ENCODE measurements around the gene IRF5.

The IRF5 gene

DNA sequence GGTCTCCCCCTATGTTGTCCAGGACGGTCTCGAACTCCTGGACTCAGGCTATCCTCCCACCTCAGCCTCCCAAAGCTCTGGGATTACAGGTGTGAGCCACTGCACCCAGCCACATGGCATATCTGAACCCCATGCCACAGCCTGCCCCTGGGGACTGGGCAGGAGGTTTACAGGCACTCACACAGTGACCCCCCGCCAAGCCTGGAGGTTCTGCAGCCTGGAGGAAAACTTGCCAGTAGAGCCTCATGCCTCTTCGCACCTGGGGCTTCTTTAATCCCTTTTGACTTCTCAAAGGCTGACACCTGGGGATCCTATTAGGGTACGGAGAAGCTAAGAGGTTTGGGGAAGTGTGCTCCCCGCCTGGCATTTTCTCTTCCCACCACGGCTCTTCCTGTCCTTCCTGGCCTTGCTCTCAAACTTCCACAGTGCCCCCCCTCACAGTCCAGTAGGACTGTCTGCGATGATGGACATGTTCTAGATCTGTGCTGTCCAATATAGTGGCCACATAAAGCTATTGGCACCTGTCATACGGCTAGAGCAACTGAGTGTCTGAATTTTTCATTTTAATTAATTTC lies 15.8 kb upstream of the IRF5 start:
- intact Hi-C loops (cut with DNase I; ENCODE audit: low total_unique reads), result no loop called here

DNA sequence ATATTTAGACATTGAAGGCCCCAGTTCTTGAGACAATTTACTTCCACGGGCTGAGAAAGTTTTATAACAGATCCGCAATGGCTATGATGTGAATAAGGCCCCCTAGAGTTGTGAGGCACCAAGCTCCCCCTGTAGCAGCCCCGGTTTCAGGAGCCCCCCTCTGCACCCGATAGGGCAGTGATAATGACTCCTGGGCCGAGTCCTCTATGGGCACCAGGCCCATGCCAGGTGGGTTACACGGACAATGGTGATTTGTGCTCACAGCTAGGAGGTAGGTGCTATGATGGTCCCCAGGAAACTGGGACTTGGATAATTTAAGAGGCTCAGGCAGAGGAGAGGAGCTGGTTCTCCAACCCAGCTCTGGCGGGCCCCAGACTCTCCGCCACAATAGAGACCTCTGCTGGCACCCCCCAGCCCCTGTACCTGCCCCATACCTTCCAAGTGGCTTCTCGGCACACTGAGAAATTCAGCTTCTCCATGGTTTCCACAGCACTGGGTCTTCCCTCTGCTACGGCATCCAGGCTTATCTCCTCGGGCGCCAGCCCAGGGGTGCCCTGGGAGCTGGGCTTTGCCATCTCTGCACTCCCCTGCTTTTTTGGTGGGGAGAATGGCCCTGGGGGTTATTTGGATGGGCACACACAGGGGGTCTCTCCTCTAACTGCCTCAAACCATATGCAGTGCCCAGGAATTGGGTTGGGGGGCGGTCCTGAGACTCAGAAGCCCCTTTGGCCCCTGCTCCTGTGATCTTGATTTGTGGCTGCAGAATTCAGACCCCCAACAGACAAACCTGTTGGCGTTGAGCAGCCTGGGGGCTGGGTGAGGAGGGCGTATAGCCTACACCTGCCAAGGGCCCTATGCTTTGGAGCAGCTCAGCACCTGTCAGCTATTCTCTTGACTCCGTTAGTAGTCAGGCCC lies 15.0 kb upstream of the IRF5 start:
- no peaks in the 10 kb centered on the region for H3K4me1 ChIP-seq
- no peak overlapping the region for H3K27ac ChIP-seq
- peak in 1 of 2 donors; percentile 48 for DNase-seq
- peaks cover 0 to 41% of the 10 kb centered on the region in 2 donors for H3K27me3 ChIP-seq
- intact Hi-C loops (cut with DNase I; ENCODE audit: low total_unique reads), result no loop called here
- no peaks in the 10 kb centered on the region for H3K36me3 ChIP-seq
- TF ChIP-seq, protein P1, sequence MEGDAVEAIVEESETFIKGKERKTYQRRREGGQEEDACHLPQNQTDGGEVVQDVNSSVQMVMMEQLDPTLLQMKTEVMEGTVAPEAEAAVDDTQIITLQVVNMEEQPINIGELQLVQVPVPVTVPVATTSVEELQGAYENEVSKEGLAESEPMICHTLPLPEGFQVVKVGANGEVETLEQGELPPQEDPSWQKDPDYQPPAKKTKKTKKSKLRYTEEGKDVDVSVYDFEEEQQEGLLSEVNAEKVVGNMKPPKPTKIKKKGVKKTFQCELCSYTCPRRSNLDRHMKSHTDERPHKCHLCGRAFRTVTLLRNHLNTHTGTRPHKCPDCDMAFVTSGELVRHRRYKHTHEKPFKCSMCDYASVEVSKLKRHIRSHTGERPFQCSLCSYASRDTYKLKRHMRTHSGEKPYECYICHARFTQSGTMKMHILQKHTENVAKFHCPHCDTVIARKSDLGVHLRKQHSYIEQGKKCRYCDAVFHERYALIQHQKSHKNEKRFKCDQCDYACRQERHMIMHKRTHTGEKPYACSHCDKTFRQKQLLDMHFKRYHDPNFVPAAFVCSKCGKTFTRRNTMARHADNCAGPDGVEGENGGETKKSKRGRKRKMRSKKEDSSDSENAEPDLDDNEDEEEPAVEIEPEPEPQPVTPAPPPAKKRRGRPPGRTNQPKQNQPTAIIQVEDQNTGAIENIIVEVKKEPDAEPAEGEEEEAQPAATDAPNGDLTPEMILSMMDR (IDR thresholded peaks at IDR 0.05), result no peak
- H3K4me3 ChIP-seq, result no peak overlapping the region
- H3K9me3 ChIP-seq, result no peaks in the 10 kb centered on the region

More for the DNA sequence above, 15.8 kb upstream of the IRF5 start:
- TF ChIP-seq, protein P1 (IDR thresholded peaks at IDR 0.05), result no peak
- peak in 1 of 2 donors; percentile 35 for DNase-seq
- Histone ChIP-seq H3K9me3 (no peaks in the 10 kb centered on the region), H3K36me3 (no peaks in the 10 kb centered on the region), H3K27ac (no peak overlapping the region), H3K27me3 (peaks cover 0 to 44% of the 10 kb centered on the region in 2 donors), H3K4me1 (no peaks in the 10 kb centered on the region), H3K4me3 (no peak overlapping the region)

DNA sequence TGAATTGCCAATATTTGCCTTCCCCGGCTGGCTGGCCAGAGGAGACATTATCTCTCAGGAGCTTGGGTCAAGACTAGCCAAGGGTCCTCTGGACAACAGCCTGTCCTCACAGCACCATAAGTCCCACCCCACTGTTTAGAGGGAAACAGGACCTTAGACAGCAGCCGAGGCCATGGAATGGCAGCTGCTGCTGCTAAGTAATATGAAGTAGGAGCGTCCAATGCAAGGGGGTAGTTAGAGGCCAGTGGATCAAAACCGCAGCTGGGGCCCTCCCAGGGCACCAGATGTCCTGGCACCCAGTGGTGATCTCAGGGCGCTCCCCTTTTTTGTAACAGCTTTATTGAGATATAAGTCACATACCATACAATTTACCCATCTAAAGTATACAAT lies 14.3 kb upstream of the IRF5 start:
- Histone ChIP-seq H3K36me3 (no peaks in the 10 kb centered on the region), H3K27ac (no peak overlapping the region), H3K4me3 (no peak overlapping the region), H3K27me3 (peaks cover 0 to 42% of the 10 kb centered on the region in 2 donors), H3K9me3 (no peaks in the 10 kb centered on the region), H3K4me1 (no peaks in the 10 kb centered on the region)
- peak in 1 of 2 donors; percentile 45 for DNase-seq
- intact Hi-C loops (cut with DNase I; ENCODE audit: low total_unique reads), result no loop called here
- TF ChIP-seq, protein P1 (IDR thresholded peaks at IDR 0.05), result no peak

DNA sequence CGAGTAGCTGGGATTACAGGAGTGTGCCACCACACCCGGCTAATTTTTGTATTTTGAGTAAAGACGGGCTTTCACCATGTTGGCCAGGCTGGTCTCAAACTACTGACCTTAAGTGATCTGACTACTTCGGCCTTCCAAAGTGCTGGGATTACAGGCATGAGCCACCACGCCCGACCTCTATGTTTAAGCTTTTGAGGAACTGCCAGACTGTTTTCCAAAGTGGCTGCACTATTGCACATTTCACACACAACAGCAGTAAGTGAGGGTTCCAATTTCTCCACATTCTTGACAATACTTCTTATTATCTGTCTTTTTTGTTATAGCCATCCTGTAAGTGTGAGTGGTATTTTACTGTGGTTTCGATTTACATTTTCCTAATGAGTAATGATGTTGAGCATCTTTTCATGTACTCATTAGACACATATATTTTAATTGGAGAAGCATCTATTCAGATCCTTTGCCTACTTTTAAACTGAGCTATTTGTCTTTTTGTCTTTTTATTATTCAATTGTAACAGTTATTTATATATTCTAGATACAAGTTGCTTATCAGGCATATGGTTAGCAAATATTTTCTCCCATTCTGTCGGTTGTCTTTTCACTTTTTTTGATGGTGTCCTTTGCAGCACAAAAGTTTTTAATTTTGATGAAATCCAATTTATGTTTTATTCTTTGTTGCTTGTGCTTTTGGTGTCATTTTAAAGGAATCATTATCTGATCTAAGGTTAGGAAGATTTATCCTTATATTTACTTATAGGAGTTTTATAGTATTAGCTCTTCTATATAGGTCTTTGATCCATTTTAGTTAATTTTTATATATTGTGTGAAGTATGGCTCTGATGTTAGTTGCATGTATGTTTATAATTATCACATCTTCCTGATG lies 12.8 kb upstream of the IRF5 start:
- Histone ChIP-seq H3K4me1 (no peaks in the 10 kb centered on the region), H3K4me3 (no peak overlapping the region), H3K27ac (no peak overlapping the region), H3K9me3 (no peaks in the 10 kb centered on the region), H3K36me3 (no peaks in the 10 kb centered on the region), H3K27me3 (peaks cover 0 to 50% of the 10 kb centered on the region in 2 donors)
- peak in 1 of 2 donors; percentile 21 for DNase-seq
- TF ChIP-seq, protein P1 (IDR thresholded peaks at IDR 0.05), result no peak
- intact Hi-C loops (cut with DNase I; ENCODE audit: low total_unique reads), result no loop called here

DNA sequence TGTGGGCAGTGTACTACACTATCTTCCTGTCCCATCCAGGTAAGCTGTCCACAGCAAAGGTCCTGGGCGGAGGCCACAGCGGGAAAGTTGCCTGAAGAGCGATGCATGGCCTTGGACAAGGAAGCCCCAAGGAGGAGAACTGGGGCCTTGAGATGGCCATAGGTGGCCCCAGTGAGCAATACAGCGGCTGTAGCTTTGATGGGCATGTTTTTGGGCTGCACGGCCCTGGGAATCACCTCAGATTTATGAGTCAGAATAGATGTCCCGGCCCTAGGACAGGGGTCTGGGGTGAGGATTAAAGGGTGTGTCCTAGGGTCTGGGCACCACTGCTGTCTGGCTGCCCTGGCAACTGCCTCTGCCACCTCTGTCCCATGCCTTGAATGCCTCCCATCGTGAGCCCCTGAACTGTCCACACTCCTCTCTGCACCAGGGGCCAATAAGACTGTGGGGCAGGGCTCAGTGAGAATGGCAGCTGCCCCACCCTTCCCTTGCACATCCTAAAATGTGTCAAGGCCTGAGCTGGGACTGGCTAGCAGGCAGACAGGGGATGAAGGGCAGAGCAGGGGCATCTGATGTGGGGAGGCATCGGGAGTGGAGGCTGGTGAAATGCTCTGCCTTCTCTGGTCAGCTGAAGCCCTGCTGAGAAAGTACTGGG lies 9.4 kb upstream of the IRF5 start:
- H3K9me3 ChIP-seq, result no peaks in the 10 kb centered on the region
- intact Hi-C loops (cut with DNase I; ENCODE audit: low total_unique reads), result no loop called here
- H3K36me3 ChIP-seq, result no peaks in the 10 kb centered on the region
- DNase-seq, result peak in 1 of 2 donors; percentile 31
- TF ChIP-seq, protein P1 (IDR thresholded peaks at IDR 0.05), result no peak
- H3K27ac ChIP-seq, result no peak overlapping the region
- H3K27me3 ChIP-seq, result peaks cover 0 to 37% of the 10 kb centered on the region in 2 donors
- H3K4me1 ChIP-seq, result no peaks in the 10 kb centered on the region
- H3K4me3 ChIP-seq, result no peak overlapping the region

Measured in tibial artery (tissue), 4 donors.